ENCODE measurements around the gene KYAT1. TPM values are rescaled to one million over a fixed set of nuclear protein-coding genes. Genes with fewer than 3 reads are reported as not detected.

Gene KYAT1
- total RNA-seq, 3 donors from 2014 or later (not counting 1 experiment from before 2014, with no cell fraction given): 8.9 to 11.3 (median 9.1) TPM

DNA sequence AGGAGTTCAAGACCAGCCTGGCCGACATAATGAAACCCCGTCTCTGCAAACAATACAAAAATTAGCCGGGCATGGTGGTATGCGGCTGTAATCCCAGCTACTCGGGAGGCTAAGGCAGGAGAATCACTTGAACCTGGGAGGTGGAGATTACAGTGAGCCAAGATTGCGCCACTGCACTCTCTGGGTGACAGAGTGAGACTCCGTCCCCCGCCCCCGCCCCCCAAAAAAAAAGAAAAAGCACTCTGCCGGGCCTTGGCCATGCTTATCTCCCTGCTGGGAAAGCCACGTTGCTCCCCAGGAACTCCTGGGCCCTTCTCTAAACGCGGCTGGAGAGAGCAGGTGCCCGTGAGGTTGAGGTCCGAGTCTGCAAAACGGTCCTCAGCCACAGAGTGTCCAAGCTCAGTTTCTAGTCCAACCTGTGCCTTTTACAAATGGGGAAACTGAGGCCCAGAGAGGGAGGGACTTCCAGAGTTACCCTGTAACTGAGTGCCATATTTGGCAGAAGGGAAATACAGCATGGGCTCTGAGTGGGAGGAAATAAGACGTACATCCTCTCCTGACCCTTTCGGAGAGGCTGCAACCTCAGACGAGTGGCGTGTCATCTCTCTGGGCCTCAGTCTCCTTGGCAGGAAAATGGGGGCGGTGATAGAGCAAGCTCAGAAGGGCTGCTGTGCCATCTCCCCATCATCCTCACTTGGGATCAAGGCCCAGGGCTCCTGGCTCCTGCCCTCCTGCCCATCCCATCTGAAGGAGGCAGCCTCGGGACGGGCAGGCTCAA, 32.4 kb upstream of the KYAT1 start:
- Histone ChIP-seq H3K36me3 (ENCODE audit: control insufficient read depth, insufficient read depth, low read length) (peaks cover 67% of the 10 kb centered on the region), H3K27ac (ENCODE audit: low read length) (no peak overlapping the region), H3K4me3 (ENCODE audit: low read length) (no peak overlapping the region), H3K27me3 (ENCODE audit: control insufficient read depth, insufficient read depth, low read length) (no peaks in the 10 kb centered on the region), H3K4me1 (ENCODE audit: control insufficient read depth, insufficient read depth, low read length) (peaks cover 41% of the 10 kb centered on the region), H3K9me3 (ENCODE audit: control insufficient read depth, insufficient read depth, low read length) (no peaks in the 10 kb centered on the region)
- Mint-ChIP-seq H3K36me3 (no peaks in the 10 kb centered on the region), H3K9me3 (no peaks in the 10 kb centered on the region), H3K4me1 (peaks cover 21 to 59% of the 10 kb centered on the region in 2 donors), H3K27ac (peak overlapping the region in 1 of 2 donors; percentile 91), H3K4me3 (no peak overlapping the region), H3K27me3 (ENCODE audit: low read depth in 2 of 2) (no peaks in the 10 kb centered on the region)
- intact Hi-C loops (cut with micrococcal nuclease): no loop called here
- WGBS (ENCODE audit: insufficient coverage): 85% methylated on average over 23 of the region's 23 CpGs
- TF ChIP-seq, protein P1, sequence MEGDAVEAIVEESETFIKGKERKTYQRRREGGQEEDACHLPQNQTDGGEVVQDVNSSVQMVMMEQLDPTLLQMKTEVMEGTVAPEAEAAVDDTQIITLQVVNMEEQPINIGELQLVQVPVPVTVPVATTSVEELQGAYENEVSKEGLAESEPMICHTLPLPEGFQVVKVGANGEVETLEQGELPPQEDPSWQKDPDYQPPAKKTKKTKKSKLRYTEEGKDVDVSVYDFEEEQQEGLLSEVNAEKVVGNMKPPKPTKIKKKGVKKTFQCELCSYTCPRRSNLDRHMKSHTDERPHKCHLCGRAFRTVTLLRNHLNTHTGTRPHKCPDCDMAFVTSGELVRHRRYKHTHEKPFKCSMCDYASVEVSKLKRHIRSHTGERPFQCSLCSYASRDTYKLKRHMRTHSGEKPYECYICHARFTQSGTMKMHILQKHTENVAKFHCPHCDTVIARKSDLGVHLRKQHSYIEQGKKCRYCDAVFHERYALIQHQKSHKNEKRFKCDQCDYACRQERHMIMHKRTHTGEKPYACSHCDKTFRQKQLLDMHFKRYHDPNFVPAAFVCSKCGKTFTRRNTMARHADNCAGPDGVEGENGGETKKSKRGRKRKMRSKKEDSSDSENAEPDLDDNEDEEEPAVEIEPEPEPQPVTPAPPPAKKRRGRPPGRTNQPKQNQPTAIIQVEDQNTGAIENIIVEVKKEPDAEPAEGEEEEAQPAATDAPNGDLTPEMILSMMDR (IDR thresholded peaks at IDR 0.05): no peak
- ATAC-seq (no peak), DNase-seq (no peak)

DNA sequence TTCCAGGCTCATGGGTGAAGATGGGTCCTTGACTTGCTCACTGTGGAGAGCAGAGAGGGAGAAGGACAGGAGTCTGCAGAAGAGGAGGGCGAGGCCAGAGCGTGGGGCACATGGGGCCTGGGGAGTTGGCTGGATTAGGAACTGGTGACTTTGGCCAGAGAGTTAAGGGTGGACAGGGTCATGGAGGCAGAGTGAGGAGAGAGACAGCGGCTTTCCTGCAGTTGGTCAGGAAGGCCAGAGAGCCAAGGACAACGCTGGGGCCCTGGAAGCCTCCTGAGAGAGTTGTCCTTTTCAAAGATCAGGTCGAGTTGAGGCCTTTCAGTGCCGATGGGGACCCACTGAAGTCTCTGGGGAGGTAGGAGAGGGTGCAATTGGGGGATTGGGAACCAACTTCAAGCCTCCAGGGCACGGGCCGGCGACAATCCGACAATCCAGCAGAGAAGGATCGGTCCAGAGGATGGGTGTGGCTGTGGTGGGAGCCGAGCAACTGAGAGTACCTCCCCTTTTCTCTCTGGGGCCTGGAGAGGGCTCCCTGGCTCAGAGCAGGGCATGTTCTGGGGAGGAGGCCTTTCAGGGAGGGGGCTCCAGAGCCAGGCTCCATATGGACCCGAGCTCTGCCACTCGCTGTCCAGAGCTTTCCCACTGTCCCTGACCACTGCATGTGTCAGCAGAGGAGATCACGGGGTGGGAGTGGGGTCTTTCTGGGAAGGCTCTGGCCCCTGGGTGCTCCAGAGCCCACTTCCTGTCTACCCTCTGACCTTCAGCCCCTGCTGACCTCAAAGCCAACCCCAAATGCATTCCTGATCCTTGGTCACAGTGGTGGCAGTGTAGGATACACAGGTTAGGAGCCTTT, 31.5 kb upstream of the KYAT1 start:
- TF ChIP-seq, protein P1 (IDR thresholded peaks at IDR 0.05): no peak
- H3K27me3 ChIP-seq (ENCODE audit: control insufficient read depth, insufficient read depth, low read length): no peaks in the 10 kb centered on the region
- no peak overlapping the region for H3K27ac ChIP-seq (ENCODE audit: low read length)
- DNase-seq (no peak), ATAC-seq (no peak)
- H3K9me3 Mint-ChIP-seq: no peaks in the 10 kb centered on the region
- H3K27ac Mint-ChIP-seq: peak overlapping the region; percentile 82 to 91
- H3K27me3 Mint-ChIP-seq (ENCODE audit: low read depth in 2 of 2): no peaks in the 10 kb centered on the region
- peak overlapping the region; percentile 50 for H3K4me3 Mint-ChIP-seq
- 95% methylated on average over 15 of the region's 15 CpGs for WGBS (ENCODE audit: insufficient coverage)
- H3K36me3 ChIP-seq (ENCODE audit: control insufficient read depth, insufficient read depth, low read length): peaks cover 73% of the 10 kb centered on the region
- H3K4me1 ChIP-seq (ENCODE audit: control insufficient read depth, insufficient read depth, low read length): peaks cover 44% of the 10 kb centered on the region
- no peaks in the 10 kb centered on the region for H3K9me3 ChIP-seq (ENCODE audit: control insufficient read depth, insufficient read depth, low read length)
- no peaks in the 10 kb centered on the region for H3K36me3 Mint-ChIP-seq
- intact Hi-C loops (cut with micrococcal nuclease): no loop called here
- no peak overlapping the region for H3K4me3 ChIP-seq (ENCODE audit: low read length)
- peaks cover 21 to 63% of the 10 kb centered on the region in 2 donors for H3K4me1 Mint-ChIP-seq

DNA sequence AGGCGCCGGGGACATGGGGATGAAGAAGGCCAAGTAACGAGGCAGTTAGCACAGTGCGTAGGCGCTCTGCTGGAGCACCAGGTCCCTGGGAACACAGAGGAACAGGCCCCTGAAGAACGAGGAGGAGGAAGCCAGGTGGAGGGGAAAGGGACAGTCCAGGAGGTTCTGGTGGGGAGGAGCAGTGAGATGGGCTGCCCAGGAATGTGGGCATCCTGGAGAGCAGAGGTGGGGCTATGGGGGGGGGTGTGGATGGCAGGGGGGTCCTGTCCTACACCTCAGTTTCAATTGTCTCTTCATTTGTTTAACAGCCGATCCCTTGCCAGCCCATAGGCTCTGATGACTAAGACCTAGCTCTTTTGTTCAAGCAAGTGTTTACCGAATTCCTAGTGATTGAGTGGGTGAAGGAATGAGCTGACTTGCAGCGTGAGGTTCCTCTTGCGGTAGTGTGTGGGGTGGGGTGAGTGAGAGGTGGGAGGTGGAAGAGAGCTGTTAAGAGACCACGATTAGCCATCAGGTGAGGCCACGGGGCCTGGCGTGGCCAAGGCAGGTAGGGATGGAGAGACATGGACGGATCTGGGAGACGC, 30.6 kb upstream of the KYAT1 start:
- H3K36me3 ChIP-seq (ENCODE audit: control insufficient read depth, insufficient read depth, low read length): peaks cover 73% of the 10 kb centered on the region
- peak overlapping the region; percentile 50 for H3K4me3 Mint-ChIP-seq
- no peak for DNase-seq
- H3K27me3 ChIP-seq (ENCODE audit: control insufficient read depth, insufficient read depth, low read length): no peaks in the 10 kb centered on the region
- TF ChIP-seq, protein P1 (IDR thresholded peaks at IDR 0.05): no peak
- H3K36me3 Mint-ChIP-seq: no peaks in the 10 kb centered on the region
- H3K4me3 ChIP-seq (ENCODE audit: low read length): no peak overlapping the region
- H3K9me3 ChIP-seq (ENCODE audit: control insufficient read depth, insufficient read depth, low read length): no peaks in the 10 kb centered on the region
- H3K4me1 ChIP-seq (ENCODE audit: control insufficient read depth, insufficient read depth, low read length): peaks cover 44% of the 10 kb centered on the region
- H3K27me3 Mint-ChIP-seq (ENCODE audit: low read depth in 2 of 2): no peaks in the 10 kb centered on the region
- no peak overlapping the region for H3K27ac ChIP-seq (ENCODE audit: low read length)
- no peaks in the 10 kb centered on the region for H3K9me3 Mint-ChIP-seq
- intact Hi-C loops (cut with micrococcal nuclease): no loop called here
- peak overlapping the region; percentile 82 to 91 for H3K27ac Mint-ChIP-seq
- H3K4me1 Mint-ChIP-seq: peaks cover 21 to 71% of the 10 kb centered on the region in 2 donors
- 86% methylated on average over 15 of the region's 15 CpGs for WGBS (ENCODE audit: insufficient coverage)
- no peak for ATAC-seq

Data from natural killer cell (primary cell).